GM23248 (cell line): Measurements from ENCODE around the gene DENND2A. TPM values are rescaled to one million over a fixed set of nuclear protein-coding genes. Genes with fewer than 3 reads are reported as not detected.

Experiments
- DNase-seq: peaks from one replicate; pipeline ENCODE4 v3.0.0-alpha.2; 2015
- H2AFZ ChIP-seq: fragments of 200-600 bp; sonication (generic); 2 replicates; pipeline ENCODE4 v1.6.1; 2016; ENCODE audit warnings: antibody characterized with exemption
- H3F3A ChIP-seq: fragments of 200-600 bp; sonication (generic); 2 replicates; pipeline ENCODE4 v1.6.1; 2016; ENCODE audit warnings: mild to moderate bottlenecking, antibody characterized with exemption, mixed run types; ENCODE audit not compliant: insufficient read depth
- H3K27ac ChIP-seq: fragments of 200-600 bp; sonication (generic); 2 replicates; pipeline ENCODE4 v1.5.1; 2016; ENCODE audit warnings: mild to moderate bottlenecking
- H3K27me3 ChIP-seq: fragments of 200-600 bp; sonication (generic); replicated peaks from 2 replicates; pipeline ENCODE4 v1.6.1; 2016; ENCODE audit warnings: mild to moderate bottlenecking; ENCODE audit not compliant: insufficient read depth
- H3K36me3 ChIP-seq: fragments of 200-600 bp; sonication (generic); 2 replicates; pipeline ENCODE4 v1.6.1; 2016; ENCODE audit warnings: low read depth, mild to moderate bottlenecking
- H3K4me1 ChIP-seq: fragments of 200-600 bp; sonication (generic); 2 replicates; pipeline ENCODE4 v1.6.1; 2016; ENCODE audit warnings: mild to moderate bottlenecking; ENCODE audit not compliant: insufficient read depth
- H3K4me2 ChIP-seq: fragments of 200-600 bp; sonication (generic); one replicate; pipeline ENCODE4 v1.6.1; 2016; ENCODE audit warnings: mild to moderate bottlenecking; ENCODE audit not compliant: unreplicated experiment
- H3K4me3 ChIP-seq: fragments of 200-600 bp; sonication (generic); 2 replicates; pipeline ENCODE4 v1.5.1; 2016; ENCODE audit warnings: mild to moderate bottlenecking
- H3K79me2 ChIP-seq: fragments of 200-600 bp; sonication (generic); 2 replicates; pipeline ENCODE4 v1.6.1; 2016; ENCODE audit warnings: mild to moderate bottlenecking; ENCODE audit not compliant: insufficient read depth
- H3K9ac ChIP-seq: fragments of 200-600 bp; sonication (generic); 2 replicates; pipeline ENCODE4 v1.6.1; 2016; ENCODE audit warnings: mild to moderate bottlenecking
- H3K9me2 ChIP-seq: fragments of 200-600 bp; sonication (generic); 2 replicates; pipeline ENCODE4 v1.6.1; 2016; ENCODE audit warnings: mixed run types, mild to moderate bottlenecking, moderate library complexity; ENCODE audit not compliant: insufficient read depth
- H3K9me3 ChIP-seq: fragments of 200-600 bp; sonication (generic); one replicate; pipeline ENCODE4 v1.6.1; 2017; ENCODE audit warnings: low read depth
- H4K20me1 ChIP-seq: fragments of 200-600 bp; sonication (generic); 2 replicates; pipeline ENCODE4 v1.6.0; 2016; ENCODE audit not compliant: insufficient read depth
- EZH2 ChIP-seq: fragments of 200-600 bp; sonication (generic); IDR thresholded peaks from 2 replicates; pipeline ENCODE4 v1.6.1; 2018; ENCODE audit warnings: antibody characterized with exemption, mild to moderate bottlenecking; ENCODE audit not compliant: insufficient read depth, poor library complexity, severe bottlenecking
- EZH2phosphoT487 ChIP-seq: fragments of 200-600 bp; sonication (generic); IDR thresholded peaks from 2 replicates; pipeline ENCODE4 v1.6.1; 2018; ENCODE audit warnings: antibody characterized with exemption, moderate library complexity, mild to moderate bottlenecking, low read depth; ENCODE audit not compliant: insufficient read depth
- WGBS, 2 experiments: methylation state at CpG; one replicate each; pipeline ENCODE4 v1.1.6; 2015 to 2017; ENCODE audit warnings: low lambda C conversion rate in 2 of 2, low coverage in 1 of 2; ENCODE audit errors: missing lambda C conversion rate in 2 of 2; 5-methylcytosine and 5-hydroxymethylcytosine counted together
- in situ Hi-C: fragments of 300-500 bp; cut with MboI; formaldehyde crosslinking; loops from 2 replicates; pipeline ENCODE4 v1.15.0; 2020
- polyA plus RNA-seq: library from polyadenylated mRNA; unstranded; fragments of >200 nt; fragmentation: Nextera tagmentation; extraction: Ambion mirVana; gene quantifications from 2 replicates; pipeline ENCODE4 v1.2.1, GENCODE V29; 2016
- total RNA-seq: library from RNA; depleted of rRNA; stranded (reverse); fragments of >200 nt; shearing (Covaris generic); gene quantifications from 2 replicates; pipeline ENCODE4 v1.2.3, GENCODE V29; 2014

DENND2A gene
- total and polyA plus RNA-seq, 2 experiments from 2014 or later, result 0.78 to 2.2 TPM

- no peak overlapping the region for H3K27ac ChIP-seq
- H3K36me3 ChIP-seq, result no peaks in the 10 kb centered on the region
- no peaks in the 10 kb centered on the region for H3F3A ChIP-seq
- DNase-seq, result no peak
- WGBS, 2 experiments, result 84 to 86% methylated on average over 10 of the region's 10 CpGs
- no peaks in the 10 kb centered on the region for H3K9me2 ChIP-seq
- TF ChIP-seq EZH2 (no peak), EZH2phosphoT487 (no peak)
- no peak overlapping the region for H3K4me3 ChIP-seq
- H3K9me3 ChIP-seq, result no peaks in the 10 kb centered on the region
- H3K4me1 ChIP-seq, result no peaks in the 10 kb centered on the region
- no peak overlapping the region for H2AFZ ChIP-seq
- H3K27me3 ChIP-seq, result no peaks in the 10 kb centered on the region
- no peak overlapping the region for H3K9ac ChIP-seq
- H3K79me2 ChIP-seq, result no peaks in the 10 kb centered on the region
- in situ Hi-C loops, result no loop called here
- H3K4me2 ChIP-seq, result no peak overlapping the region
- H4K20me1 ChIP-seq, result no peaks in the 10 kb centered on the region
These were observed 44.9 kb upstream of the DENND2A start for GRCh38 chr7:140685407-140686087.

GRCh38 chr7:140684066-140684950 is 43.7 kb upstream of the DENND2A start:
- H3F3A ChIP-seq, result no peaks in the 10 kb centered on the region
- TF ChIP-seq EZH2phosphoT487, result no peak
- no peak for TF ChIP-seq EZH2
- no peak overlapping the region for H3K4me2 ChIP-seq
- H2AFZ ChIP-seq, result no peak overlapping the region
- 92 to 94% methylated on average over 20 of the region's 20 CpGs for WGBS, 2 experiments
- in situ Hi-C loops, result no loop called here
- H3K9me2 ChIP-seq, result no peaks in the 10 kb centered on the region
- H3K79me2 ChIP-seq, result no peaks in the 10 kb centered on the region
- no peak overlapping the region for H3K27ac ChIP-seq
- no peak overlapping the region for H3K4me3 ChIP-seq
- DNase-seq, result no peak
- no peaks in the 10 kb centered on the region for H3K9me3 ChIP-seq
- no peak overlapping the region for H3K9ac ChIP-seq
- no peaks in the 10 kb centered on the region for H3K4me1 ChIP-seq
- H4K20me1 ChIP-seq, result no peaks in the 10 kb centered on the region
- no peaks in the 10 kb centered on the region for H3K36me3 ChIP-seq
- no peaks in the 10 kb centered on the region for H3K27me3 ChIP-seq

DNA sequence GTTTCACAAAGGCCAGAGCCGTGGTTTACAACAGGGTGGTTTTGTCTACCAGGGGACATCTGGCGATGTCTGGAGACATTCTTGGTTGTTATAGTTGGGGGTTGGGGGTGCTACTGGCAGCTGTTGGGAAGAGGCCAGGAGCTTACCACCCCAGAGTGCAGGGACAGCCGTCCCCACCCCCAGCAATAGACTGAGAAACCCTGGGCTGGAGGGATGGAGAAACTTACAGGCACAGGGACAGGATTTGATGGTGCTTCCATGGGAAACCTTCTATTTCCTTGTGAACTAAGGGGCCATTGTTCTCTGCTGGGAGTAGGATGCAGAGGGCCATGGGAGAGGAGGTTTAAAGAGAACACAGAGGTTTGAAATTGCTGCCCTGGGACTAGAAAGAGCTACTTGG is 43.0 kb upstream of the DENND2A start:
- Histone ChIP-seq H2AFZ (no peak overlapping the region), H3K9me3 (no peaks in the 10 kb centered on the region), H3K79me2 (no peaks in the 10 kb centered on the region), H3F3A (no peaks in the 10 kb centered on the region), H4K20me1 (no peaks in the 10 kb centered on the region), H3K4me1 (no peaks in the 10 kb centered on the region), H3K4me2 (no peak overlapping the region), H3K27me3 (no peaks in the 10 kb centered on the region), H3K9ac (no peak overlapping the region), H3K27ac (no peak overlapping the region), H3K36me3 (no peaks in the 10 kb centered on the region), H3K9me2 (no peaks in the 10 kb centered on the region), H3K4me3 (no peak overlapping the region)
- in situ Hi-C loops, result no loop called here
- no peak for DNase-seq
- TF ChIP-seq EZH2 (no peak), EZH2phosphoT487 (no peak)
- whole genome bisulfite sequencing, 2 experiments, result 93 to 94% methylated on average over 3 of the region's 3 CpGs

GRCh38 chr7:140681766-140682165 is 41.2 kb upstream of the DENND2A start:
- Histone ChIP-seq H3K9ac (no peak overlapping the region), H3K9me2 (no peaks in the 10 kb centered on the region), H3K4me2 (no peak overlapping the region), H2AFZ (no peak overlapping the region), H4K20me1 (no peaks in the 10 kb centered on the region), H3K9me3 (no peaks in the 10 kb centered on the region), H3K27ac (no peak overlapping the region), H3K4me3 (no peak overlapping the region), H3F3A (no peaks in the 10 kb centered on the region), H3K4me1 (no peaks in the 10 kb centered on the region), H3K27me3 (no peaks in the 10 kb centered on the region), H3K36me3 (no peaks in the 10 kb centered on the region), H3K79me2 (no peaks in the 10 kb centered on the region)
- DNase-seq, result no peak
- TF ChIP-seq EZH2phosphoT487, result no peak
- no peak for TF ChIP-seq EZH2
- 88 to 96% methylated on average over 3 of the region's 3 CpGs for WGBS, 2 experiments
- in situ Hi-C loops, result no loop called here
